ENCODE data around the gene ATRX.
A peak's percentile ranks its signal among the peaks of the same experiment; 100 is the strongest.
"Not testable (repeated sequence)": the region's sequence is repeated elsewhere in the genome, so short reads cannot be mapped to it uniquely, and the experiment has no call there.

The ATRX gene

DNA sequence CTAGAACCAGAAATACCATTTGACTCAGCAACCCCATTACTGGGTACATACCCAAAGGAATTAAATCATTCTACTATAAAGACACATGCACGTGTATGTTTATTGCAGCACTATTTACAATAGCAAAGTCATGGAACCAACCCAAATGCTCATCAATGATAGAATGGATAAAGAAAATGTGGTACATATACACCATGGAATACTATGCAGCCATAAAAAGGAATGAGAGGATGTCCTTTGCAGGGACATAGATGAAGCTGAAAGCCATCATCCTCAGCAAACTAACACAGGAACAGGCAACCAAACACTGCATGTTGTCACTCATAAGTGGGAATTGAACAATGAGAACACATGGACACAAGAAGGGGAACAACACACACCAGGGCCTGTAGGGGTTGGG is 285.9 kb downstream of the ATRX start:
- not testable (repeated sequence) for DNase-seq (ENCODE audit: low read depth, low spot score)

DNA sequence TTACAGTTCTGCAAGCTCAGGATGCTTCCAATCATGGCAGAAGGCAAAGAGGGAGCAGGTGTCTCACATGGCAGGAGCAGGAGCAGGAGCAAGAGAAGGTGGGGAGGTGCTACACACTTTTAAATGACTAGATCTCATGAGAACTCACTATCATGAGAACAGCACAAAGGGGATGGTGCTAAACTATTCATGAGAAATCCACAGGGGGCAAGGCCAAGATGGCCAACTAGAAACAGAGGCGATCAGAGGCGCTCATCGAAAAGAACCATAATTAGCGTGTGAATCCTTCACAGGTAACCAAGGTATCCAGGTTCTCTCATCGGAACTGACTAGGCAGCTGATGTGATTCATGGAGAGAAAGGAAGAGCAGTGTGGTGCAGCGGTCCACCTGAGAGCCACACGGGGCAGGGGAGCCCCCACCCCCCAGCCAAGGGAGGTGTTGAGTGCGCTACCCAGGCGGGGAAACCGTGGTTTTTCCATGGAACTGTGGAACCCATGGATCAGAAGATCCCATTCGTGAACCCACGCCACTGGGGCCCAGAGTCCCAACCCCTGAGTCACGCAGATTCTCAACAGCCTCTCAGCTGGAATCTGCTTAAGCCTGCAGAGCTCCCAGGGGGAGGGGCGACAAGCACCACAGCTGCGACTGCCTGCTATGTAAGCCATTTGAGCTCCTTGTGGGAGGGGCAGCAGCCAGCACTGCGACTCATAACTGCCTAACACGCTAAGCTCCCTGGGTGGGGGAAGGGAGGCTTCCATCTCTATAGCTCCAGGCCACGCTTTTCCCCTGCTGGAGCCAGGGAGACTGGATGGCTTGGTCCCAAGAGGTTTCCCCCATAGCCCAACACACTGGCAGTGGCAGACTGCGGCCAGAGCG is 292.1 kb downstream of the ATRX start:
- DNase-seq (ENCODE audit: low read depth, low spot score): peak; percentile 20

- DNase-seq (ENCODE audit: low read depth, low spot score): no peak
Observed at GRCh38 chrX:77484045-77484444, 302.0 kb downstream of the ATRX start.

DNA sequence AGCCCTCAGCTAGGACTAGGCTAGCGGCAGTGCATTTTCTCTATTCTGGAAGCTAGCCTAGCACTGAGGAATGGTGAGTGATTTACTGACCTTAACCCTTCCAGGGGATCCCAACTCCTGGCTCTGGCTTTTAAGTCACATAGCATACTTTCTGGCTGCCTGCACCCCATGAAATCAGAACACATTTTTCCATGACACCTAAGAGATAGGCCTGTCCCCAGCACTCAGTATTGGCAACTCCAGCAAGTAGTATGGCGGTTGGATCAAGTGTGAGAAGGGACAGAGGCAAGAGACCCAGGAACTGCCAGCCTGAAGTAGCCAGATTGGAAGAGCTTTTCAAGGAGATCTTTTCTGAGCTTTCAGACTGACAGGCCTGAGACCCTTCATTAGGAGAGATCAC is 330.6 kb downstream of the ATRX start:
- no peak for DNase-seq (ENCODE audit: low read depth, low spot score)

Measured in brain pericyte (primary cell).